Pancreas (tissue), 10 donors: ENCODE data around the gene DMAP1. TPM values are rescaled to one million over a fixed set of nuclear protein-coding genes. Genes with fewer than 3 reads are reported as not detected.

Experiments
- ATAC-seq, 4 donors: fragments of 200-7000 bp; cut with Tn5 transposase; one replicate each; pipeline versions ENCODE4 v1.8.0 to v1.9.1; 2020; ENCODE audit warnings: mild to moderate bottlenecking in 4 of 4, moderate library complexity in 4 of 4
- DNase-seq, 6 donors: peaks; one replicate each; pipeline ENCODE4 v3.0.0-alpha.2; 2020
- FAIRE-seq: peaks from 2 replicates; lab custom pipeline; 2012; peaks lifted over from hg19 to GRCh38; lab: Jason Lieb, UNC
- H3K27ac ChIP-seq, 4 donors: fragments of 200-600 bp; sonication (generic); 1 replicate in 3 of 4; 2 replicates in 1 of 4; pipeline versions ENCODE4 v1.5.0 to v1.8.0; 2020
- H3K27me3 ChIP-seq, 4 donors: fragments of 200-600 bp; one replicate each; pipeline ENCODE4 v1.8.0; 2021
- H3K36me3 ChIP-seq, 3 donors: fragments of 200-600 bp; sonication (generic) in 1 of 3; one replicate each; pipeline versions ENCODE4 v1.5.0 to v1.8.0; 2020 to 2021
- H3K4me1 ChIP-seq, 3 donors: fragments of 200-600 bp; one replicate each; pipeline ENCODE4 v1.8.0; 2021
- H3K4me3 ChIP-seq, 4 donors: fragments of 200-600 bp; sonication (generic) in 2 of 4; one replicate each; pipeline versions ENCODE4 v1.5.0 to v1.8.0; 2020 to 2021
- H3K9me3 ChIP-seq, 4 donors: fragments of 200-600 bp; one replicate each; pipeline ENCODE4 v1.8.0; 2021
- CTCF ChIP-seq, 4 donors: fragments of 200-600 bp; sonication (generic) in 3 of 4; IDR thresholded peaks; one replicate each; pipeline versions ENCODE4 v1.5.0 to v1.8.0; 2021; ENCODE audit warnings: antibody characterized with exemption in 4 of 4
- WGBS, 2 donors: extraction: QIAGEN DNeasy Blood & Tissue Kit; methylation state at CpG; one replicate each; pipeline ENCODE4 v1.1.7; 2013; 5-methylcytosine and 5-hydroxymethylcytosine counted together
- intact Hi-C, 3 donors: fragments of 100-400 bp; cut with DNase I; formaldehyde crosslinking; loops; one replicate each; pipeline versions ENCODE4 v1.11.1 to v1.14.2; 2022
- polyA plus RNA-seq, 2 donors: library from polyadenylated mRNA; stranded (reverse); fragments of 200-250 nt; gene quantifications; one replicate each; pipeline ENCODE4 v1.2.3, GENCODE V29; 2013
- total RNA-seq, 6 donors: library from RNA; stranded (reverse); fragmentation: NEBNext Ultra II Directional in 4 of 6; extraction: Animal tissue kit (Norgen Biotek cat#: 25700) in 4 of 6; gene quantifications; one replicate each; pipeline versions ENCODE4 v1.2.1 to v1.2.4, GENCODE V29; 2021 to 2023
- donor health status: healthy with polysubstance abuse.
- donor health status: DM: no; HTN: no; CAD: no; lungs with moderate emphysema.
- donor health status: DM: no; HTN: no; CAD: no.
- donor health status: control.
- donor health status: control.
- donor health status: Bipolar disorder and iron deficiency.
- donor health status: DM: yes; HTN: yes; CAD: no.
- donor health status: DM: no; HTN: no; CAD: no.
- donor health status: DM: no; HTN: no; CAD: no.
- donor health status: DM: yes; HTN: yes; CAD: no.

DMAP1 gene
- total and polyA plus RNA-seq, 8 donors: 18.1 to 149 (median 27.8) TPM

- intact Hi-C loops: no loop called here
- no peaks in the 10 kb centered on the region for H3K4me1 ChIP-seq
- no peaks in the 10 kb centered on the region for H3K27me3 ChIP-seq
- 94 to 96% methylated on average over 7 of the region's 7 CpGs for WGBS, 2 donors
- DNase-seq: no peak
- H3K27ac ChIP-seq: no peak overlapping the region
- H3K36me3 ChIP-seq: no peaks in the 10 kb centered on the region
- no peaks in the 10 kb centered on the region for H3K9me3 ChIP-seq
- TF ChIP-seq CTCF (IDR thresholded peaks at IDR 0.05): no peak
- FAIRE-seq: no peak
- H3K4me3 ChIP-seq: no peak overlapping the region
- ATAC-seq: peak in 1 of 4 donors; percentile 21
Observed at GRCh38 chr1:44243782-44244495, 30.7 kb downstream of the DMAP1 start.

- no peak for FAIRE-seq
- intact Hi-C loops: no loop called here
- H3K4me3 ChIP-seq: no peak overlapping the region
- no peak overlapping the region for H3K27ac ChIP-seq
- TF ChIP-seq CTCF (IDR thresholded peaks at IDR 0.05): no peak
- H3K9me3 ChIP-seq: no peaks in the 10 kb centered on the region
- no peaks in the 10 kb centered on the region for H3K36me3 ChIP-seq
- H3K27me3 ChIP-seq: no peaks in the 10 kb centered on the region
- ATAC-seq: no peak
- WGBS, 2 donors: 87 to 91% methylated on average over 9 of the region's 9 CpGs
- no peak for DNase-seq
- H3K4me1 ChIP-seq: no peaks in the 10 kb centered on the region
Observed at GRCh38 chr1:44244986-44245385, 31.7 kb downstream of the DMAP1 start.

GRCh38 chr1:44246806-44247205, 33.5 kb downstream of the DMAP1 start:
- no peak for ATAC-seq
- H3K27me3 ChIP-seq: no peaks in the 10 kb centered on the region
- intact Hi-C loops: no loop called here
- no peak overlapping the region for H3K27ac ChIP-seq
- H3K36me3 ChIP-seq: no peaks in the 10 kb centered on the region
- no peak for FAIRE-seq
- H3K4me1 ChIP-seq: no peaks in the 10 kb centered on the region
- no peaks in the 10 kb centered on the region for H3K9me3 ChIP-seq
- WGBS, 2 donors: 85 to 93% methylated on average over 2 of the region's 2 CpGs
- TF ChIP-seq CTCF (IDR thresholded peaks at IDR 0.05): no peak
- no peak for DNase-seq
- H3K4me3 ChIP-seq: no peak overlapping the region

GRCh38 chr1:44249543-44249942, 36.3 kb downstream of the DMAP1 start:
- Histone ChIP-seq H3K27ac (no peak overlapping the region), H3K36me3 (no peaks in the 10 kb centered on the region), H3K4me3 (no peak overlapping the region), H3K27me3 (no peaks in the 10 kb centered on the region), H3K9me3 (no peaks in the 10 kb centered on the region), H3K4me1 (no peaks in the 10 kb centered on the region)
- TF ChIP-seq CTCF (IDR thresholded peaks at IDR 0.05): no peak
- intact Hi-C loops: no loop called here
- no peak for FAIRE-seq
- ATAC-seq: peak in 1 of 4 donors; percentile 29
- DNase-seq: no peak
- 78% methylated on average over 7 of the region's 7 CpGs for WGBS, 2 donors

DNA sequence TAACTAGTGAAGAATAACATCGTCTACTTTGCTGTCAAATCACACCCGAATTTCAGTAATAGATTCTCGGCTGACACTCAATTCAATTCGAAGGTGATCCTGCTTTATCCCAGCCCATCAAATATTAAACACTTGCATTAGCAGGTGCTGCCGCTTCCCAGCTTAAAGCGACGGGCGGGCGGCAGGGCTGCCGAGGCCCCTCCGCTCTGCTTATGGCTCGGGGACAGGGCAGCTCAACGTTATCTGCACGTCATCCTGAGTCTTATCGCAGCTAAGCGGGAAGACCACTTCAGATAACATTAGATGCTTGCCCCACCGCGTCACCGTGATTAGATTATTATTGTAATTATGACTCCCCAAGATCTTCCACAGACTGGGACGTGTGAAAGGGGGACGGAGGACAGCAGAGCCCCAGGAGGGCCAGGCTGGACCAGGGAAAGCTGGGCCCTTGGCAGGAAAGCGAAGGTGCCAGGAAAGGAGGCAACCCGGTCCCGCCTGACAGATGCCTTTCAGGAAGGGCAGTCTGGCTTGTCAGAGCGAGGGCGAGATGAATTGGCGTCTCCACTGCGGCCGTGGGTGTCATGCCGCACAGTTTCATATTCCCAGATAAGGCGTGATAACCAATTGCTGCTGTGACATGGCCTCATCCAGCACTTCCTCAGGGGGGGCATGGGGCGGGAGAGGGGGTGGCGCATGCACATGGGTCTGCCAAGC, 37.0 kb downstream of the DMAP1 start:
- FAIRE-seq (no peak), ATAC-seq (no peak)

More for the DNA sequence above, 37.0 kb downstream of the DMAP1 start:
- no peaks in the 10 kb centered on the region for H3K4me1 ChIP-seq
- no peak overlapping the region for H3K27ac ChIP-seq
- intact Hi-C loops: no loop called here
- H3K4me3 ChIP-seq: no peak overlapping the region
- no peak for TF ChIP-seq CTCF (IDR thresholded peaks at IDR 0.05)
- DNase-seq: no peak
- 88% methylated on average over 33 of the region's 33 CpGs for WGBS, 2 donors
- no peaks in the 10 kb centered on the region for H3K9me3 ChIP-seq
- no peaks in the 10 kb centered on the region for H3K27me3 ChIP-seq
- no peaks in the 10 kb centered on the region for H3K36me3 ChIP-seq
